CD4-positive, alpha-beta T cell treated with Interleukin-4 for 4 hours (primary cell): Measurements from ENCODE around the gene SNCG.
"Not testable (repeated sequence)": the region's sequence is repeated elsewhere in the genome, so short reads cannot be mapped to it uniquely, and the experiment has no call there.

Source experiments
- DNase-seq: peaks from one replicate; pipeline ENCODE4 v3.0.0-alpha.2; 2020

Gene SNCG

DNA sequence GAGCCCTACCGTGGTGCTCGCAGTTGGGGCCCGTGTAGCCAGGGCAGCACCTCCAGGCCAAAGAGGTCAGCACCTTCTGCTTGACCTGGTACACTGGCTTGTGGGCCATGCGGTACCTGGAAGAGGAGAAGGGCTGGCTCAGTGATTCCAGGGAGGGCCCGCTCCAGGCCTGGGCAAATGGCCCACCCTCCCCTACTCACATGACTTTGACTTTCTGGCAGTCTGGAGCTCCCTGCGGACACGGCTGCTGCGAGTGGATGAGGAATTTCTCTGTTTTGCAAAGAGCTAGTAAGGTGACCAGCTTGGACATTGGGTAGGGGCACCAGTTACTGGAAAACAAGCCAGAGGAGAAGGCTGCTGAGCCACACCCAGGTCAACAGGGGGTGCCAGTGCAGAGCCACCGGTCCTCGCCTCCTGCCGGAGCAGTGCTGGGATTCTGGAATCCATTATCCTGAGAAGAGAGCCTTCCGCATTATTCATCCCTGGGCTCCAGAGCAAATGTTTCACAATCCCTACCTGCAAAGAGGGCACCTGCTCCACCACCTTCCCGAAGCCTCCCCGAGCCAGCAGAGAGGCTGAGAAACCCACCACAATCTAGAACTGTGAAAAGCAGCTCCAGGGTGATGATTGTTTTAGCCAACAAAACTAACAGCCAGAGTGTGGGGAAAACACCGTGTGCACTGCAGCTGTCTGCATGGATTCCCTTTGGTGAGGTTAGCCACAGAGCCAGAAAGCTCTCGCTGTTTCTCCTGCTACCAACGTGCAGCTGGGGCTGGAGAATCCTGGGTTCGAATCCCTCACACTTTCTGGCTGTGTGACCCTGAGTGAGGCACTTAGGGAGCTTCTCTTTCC is 12.8 kb upstream of the SNCG start:
- DNase-seq = no peak

DNA sequence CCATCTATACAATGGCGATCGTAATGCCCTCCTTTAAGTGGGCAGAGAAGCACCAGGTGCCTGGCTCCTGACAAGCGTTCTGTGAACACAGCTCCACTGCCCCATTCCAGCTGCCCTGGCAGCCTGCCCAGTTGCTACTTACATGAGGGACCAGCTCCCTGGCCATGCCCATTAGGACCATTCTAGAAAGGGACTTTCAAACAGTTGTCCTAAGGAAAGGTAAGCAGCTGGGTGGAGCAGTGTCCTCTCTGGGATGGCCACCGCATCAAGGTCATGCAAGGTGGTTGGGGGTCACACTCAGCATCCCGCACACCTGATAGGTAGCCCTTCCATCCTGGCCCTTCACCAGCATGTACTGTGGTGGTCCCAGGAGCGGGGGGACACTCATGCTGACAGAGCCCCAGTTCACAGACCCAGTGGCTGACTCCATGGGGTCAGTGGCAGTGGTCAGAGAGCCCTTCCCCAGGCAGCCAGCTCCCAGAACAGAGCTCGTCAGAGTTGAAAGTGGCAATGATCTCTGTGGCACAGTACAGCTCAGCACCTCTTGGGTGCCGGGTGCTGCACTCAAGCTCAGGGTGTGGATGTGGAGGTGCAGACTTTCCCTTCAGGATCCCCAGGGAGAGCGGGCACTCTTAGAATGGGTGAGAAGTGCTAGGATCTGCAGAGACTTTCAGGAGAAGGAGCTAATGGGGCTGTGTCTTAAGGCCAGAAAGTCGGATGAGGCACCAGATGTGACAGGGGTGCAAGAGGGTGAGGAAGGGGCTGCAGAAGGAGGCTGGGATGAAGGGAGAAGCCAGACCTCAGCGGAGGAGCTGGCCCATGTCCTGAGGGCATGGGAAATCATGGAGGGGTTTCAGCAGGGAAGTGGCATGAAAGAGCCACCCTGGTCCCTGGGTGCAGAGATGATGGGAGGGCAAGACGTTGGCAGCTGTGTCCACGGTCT is 11.9 kb upstream of the SNCG start:
- DNase-seq = no peak

DNA sequence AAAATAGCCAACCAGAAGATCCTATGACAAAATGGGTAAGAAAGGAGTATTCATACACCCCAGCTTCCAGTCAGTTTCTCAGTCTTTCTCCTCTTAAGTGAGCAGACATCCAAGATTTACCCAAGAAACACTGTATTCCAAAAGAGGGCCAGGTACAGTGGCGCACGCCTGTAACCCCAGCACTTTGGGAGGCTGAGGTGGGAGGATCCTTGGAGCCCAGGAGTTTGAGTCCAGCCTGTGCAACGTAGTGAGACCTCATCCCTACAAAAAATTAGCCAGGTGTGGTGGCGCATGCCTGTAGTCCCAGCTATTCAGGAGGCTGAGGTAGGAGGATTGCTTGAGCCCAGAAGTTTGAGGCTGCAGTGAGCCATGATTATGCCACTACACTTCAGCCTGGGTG is 10.6 kb upstream of the SNCG start:
- DNase-seq = not testable (repeated sequence)

DNA sequence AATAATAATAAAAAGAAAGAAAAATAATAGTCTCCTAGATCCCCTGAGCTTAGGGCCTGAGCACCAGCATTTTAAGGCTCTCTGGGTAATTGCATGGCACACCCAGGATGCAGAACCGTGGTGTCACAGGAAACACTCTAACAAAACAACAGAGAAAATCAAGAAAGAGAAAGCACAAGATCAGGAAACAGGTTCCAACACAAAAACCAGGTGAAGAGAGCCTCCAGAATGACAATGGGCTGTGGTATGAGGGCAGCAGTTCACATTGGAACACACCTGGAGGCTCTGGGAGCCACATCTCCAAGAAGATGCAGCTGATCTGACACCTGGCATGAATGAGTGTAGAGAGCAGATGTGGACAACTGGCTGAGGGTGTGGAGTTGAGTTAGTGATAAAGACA is 8.1 kb upstream of the SNCG start:
- peak; percentile 24 for DNase-seq

DNA sequence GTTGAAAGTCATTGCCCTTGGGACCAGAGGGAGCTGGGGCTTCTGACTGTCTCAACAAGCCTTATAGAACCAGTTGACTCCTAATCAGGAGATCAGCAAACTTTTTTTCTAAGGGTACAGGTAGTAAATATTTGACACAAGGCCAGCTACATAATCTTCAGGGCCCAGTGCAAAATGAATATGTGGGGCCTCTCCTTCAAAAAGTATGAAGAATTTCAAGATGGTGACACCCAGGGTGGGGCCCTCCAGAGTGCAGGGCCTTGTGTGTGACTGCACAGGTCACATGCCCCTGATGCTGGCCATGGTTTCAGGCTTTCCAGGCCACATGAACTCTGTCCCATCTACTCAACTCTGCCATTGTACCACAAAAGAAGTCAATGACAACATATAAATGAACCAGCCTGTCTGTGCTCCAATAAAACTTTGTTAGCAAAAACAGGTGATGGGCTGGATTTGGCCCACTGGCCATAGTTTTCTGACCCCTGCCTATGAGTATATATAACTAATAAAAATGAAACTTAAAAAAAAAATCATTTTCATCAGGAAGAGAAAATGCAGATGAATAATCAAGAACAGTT is 7.1 kb upstream of the SNCG start:
- DNase-seq = no peak

DNA sequence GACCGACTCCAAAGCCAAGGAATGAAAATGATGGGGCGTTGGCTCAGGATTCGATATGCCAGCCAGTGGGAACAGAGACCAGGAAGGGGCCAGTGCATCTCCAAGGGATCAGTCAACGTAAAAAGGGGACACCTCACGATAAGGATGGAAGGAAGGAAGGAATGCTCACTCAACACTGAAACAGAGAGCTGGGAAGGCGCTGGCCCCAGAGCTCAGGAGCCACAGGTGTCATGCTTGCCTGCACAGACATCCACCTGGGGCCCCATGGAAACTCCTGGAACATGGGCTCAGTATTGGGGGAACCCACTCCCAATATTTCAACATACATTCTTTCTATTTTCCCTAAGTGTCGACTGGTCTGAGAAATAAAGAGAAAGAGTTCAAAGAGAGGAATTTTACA is 6.3 kb upstream of the SNCG start:
- no peak for DNase-seq

DNA sequence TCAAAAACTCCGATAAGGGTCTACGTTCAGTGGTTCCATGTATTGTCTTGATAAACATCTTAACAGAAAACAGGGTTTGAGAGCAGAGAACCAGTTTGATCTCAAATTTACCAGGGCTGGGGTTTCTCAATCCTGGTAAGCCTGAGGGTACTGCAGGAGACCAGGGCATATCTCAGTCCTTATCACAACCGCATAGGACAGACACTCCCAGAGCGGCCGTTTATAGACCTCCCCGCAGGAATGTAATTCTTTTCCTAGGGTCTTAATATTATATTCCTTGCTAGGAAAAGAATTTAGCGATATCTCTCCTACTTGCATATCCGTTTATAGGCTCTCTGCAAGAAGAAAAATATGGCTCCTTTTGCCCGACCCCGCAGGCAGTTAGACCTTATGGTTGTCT is 5.7 kb upstream of the SNCG start:
- not testable (repeated sequence) for DNase-seq

DNA sequence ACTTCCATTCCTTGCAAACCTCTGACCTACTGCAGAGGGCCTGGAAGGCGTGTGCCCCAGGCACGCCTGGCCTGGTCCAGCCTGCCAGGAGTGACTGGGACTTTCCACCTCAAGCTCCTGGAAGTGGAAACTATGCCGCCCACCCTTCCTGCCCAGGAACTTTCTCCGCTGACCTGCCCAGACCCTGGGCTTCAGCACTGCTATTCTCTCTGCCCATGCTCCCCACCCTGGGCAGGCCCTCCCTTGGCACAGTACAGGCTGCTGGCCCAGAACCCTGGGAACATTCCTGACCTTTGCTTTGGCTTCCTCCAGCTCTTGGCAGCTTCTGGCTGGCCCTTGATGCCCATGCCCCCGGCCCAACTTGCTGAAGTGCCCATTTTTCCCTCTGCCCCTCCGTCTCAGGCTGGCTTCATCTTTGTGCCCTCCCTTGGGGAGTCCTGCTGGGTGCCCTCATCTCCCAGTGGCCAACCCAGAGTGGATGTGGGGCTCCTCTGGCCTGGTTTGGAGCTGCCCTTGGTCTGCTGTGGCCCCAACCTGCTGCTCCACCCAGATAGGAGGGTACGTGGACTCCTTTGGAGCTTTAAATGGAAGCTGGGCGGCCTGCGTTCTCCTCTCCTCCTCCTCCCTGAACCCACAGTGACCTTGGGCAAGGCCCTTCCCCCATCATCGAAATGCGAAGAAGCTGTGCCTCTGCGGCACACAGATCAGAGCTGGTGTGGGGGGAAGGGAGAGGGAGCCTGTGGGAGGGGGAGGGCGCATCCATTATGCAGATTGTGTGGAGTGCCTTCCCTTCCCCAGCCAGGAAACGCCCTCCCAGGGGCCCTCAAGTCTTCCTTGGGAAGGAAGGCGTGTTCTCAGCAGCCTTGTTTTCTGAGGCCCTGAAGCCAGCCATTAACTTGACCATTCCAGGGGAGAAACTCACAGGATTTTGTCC is 4.4 kb upstream of the SNCG start:
- no peak for DNase-seq

DNA sequence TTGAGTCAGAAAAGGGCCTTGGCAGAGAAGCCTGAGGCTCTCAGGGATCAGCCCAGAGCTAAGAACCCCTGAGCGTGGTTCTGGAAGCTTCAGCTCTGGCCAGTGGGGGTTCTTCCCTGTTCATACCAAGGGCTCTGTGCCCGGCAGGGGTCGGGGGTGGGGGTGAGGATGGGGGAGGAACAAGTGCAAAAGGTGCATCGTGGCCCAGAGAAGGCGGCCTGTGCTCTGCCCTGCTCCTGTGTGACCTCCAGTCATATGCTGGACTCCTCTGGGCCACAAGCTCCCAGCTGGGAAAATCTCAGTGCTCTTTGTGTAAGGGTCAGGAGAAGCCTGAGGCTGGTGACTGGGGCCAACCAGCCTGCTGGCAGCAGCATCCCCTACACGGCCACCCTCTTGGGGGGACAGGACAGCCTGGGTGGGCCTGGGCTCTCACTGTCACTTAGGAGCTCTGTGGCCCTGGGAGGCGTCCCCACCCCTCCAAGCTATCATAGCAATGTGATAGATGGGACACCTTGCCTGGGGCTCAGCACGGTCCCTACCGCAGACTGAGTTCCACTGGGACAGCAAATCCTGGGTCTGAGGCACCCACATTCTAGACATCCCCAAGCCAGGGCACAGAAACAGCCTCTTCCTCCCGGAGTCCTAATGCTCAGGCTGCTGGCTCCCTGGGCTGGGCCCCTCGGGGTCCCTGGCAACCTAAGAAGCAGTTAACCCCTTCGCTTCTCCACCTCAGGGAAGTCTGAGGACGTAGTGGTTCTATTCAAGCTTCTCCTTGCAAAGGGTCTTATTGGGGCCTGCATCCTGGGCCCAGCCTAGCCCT is 3.5 kb upstream of the SNCG start:
- no peak for DNase-seq

DNA sequence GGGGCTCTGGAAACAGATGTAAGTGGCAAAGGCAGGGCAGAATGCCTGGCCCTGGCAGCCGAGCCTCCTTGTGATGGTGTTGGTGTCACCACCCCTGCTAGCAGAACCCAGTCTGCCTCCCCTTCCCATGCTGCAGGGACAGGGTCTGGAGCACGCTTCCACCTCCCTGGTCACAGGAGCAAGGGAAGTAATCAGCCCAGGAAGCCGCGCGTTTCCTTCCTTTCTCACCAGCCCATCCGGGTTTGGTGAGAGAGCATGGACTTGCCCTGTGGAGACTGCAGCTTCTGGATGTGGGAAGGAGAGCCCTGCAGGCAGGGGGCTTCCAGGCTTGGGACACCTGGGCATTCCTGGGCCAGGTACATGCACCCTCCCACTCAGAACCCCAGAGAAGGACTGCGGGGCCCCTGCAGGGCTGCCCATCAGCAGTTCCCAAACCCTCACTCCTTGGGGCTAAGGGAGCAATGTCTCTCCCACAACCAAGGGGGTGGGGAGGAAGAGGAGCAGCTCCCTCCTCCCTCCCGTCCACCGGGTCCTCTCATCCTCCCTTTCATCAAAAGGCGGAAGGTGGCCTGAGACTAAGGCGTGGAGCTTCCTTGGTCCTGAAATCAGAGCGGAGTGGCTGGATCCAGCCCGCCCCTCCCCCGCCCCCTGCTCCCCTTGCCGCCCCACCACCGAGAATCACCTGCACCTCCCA is 2.8 kb upstream of the SNCG start:
- DNase-seq = no peak

DNA sequence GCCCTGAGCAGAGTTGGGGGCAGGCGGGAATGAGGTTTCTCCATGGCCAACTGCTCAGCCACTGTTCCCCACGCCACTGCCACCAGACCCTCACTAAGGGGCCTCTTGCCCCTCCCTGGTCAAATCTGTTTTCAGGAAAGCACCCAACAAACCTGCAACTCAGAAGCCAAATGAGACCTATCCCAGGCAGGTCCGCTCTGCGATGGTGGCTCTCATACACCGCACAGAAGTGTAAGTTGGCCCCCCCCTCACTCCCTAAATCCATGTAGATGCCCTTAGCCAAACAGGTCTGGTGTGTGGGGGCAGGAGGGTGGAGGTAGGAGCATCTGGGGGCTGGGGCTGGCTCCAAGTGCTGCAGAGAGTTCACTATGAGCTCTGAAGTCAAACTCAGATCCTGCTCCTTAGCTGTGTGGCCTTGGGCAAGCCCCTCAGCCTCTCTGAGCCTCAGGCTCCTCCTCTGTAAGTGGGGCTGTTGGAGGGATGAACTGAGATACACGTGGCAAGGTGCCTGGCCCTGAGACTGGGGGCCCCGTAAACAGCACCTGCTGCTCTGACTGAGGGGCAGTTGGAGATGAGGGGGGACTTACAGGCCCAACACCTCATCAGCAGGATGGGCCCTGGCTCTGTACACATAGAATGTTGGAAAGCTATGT is 2.1 kb upstream of the SNCG start:
- no peak for DNase-seq

DNA sequence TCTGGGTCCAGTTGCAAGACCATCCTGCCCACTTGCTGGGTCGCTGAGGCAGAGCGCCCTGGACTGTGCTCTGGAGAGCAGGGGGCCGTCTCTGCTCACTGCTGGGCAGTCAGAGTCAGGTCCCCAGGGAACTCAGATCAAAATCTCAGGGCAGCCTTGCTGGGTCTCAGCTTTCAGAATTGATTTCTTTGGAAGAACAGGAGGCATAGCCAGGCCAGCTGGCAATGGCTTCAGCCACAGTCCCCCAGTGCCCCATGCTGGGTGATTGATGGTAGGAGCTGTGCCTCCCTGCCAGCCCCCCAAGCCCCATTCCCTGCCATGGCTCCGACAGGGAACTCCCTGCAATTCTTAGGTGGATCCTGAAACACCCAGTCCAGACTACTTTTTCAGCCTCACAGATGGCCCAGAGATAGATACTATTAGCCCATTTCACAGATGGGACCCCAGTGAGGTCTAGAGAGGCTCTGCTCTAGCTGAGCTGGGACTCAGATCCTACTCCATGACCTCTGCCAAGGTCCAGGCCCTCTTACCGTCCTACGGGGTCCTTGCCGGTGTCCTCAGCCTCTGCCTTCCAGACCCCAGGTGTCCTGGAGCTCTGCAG is 1.5 kb upstream of the SNCG start:
- no peak for DNase-seq

DNA sequence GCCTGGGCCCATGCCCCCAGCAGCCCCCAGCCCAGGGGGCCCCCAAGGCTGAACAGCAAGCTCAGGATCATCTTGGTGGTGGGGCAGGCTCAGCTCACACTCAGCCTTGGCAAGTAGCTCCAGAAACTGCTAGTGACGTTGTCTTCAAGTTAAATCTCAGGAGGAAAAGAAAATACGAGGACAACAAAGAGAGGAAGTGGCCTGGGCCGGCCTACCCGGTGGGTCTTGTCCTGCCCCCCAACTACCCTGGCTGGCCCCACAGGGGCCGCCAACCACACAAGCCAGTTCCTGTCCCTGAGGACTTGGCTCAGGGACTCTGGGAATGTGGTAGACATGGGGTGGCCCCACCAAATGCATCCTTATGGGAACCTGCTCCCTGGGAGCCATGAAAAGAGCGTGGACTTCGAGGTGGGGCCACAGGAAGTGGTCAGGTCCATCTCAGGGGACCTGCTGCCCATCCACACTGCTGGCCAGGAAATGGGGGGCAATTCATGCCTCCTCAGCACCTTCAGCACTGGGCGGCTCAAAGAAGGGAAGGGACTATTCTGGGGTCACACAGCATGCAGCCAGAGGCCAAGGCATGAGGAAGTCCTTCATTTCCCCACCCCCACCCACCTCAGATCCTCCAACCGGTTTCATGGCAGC is 806 bp upstream of the SNCG start, which contains the start of gene MMRN2:
Gene MMRN2, minus strand, starts transcription at position 145 of the 645 bp plus-strand sequence. Its CDS starts 74 bp downstream, at position 71.
- no peak for DNase-seq

DNA sequence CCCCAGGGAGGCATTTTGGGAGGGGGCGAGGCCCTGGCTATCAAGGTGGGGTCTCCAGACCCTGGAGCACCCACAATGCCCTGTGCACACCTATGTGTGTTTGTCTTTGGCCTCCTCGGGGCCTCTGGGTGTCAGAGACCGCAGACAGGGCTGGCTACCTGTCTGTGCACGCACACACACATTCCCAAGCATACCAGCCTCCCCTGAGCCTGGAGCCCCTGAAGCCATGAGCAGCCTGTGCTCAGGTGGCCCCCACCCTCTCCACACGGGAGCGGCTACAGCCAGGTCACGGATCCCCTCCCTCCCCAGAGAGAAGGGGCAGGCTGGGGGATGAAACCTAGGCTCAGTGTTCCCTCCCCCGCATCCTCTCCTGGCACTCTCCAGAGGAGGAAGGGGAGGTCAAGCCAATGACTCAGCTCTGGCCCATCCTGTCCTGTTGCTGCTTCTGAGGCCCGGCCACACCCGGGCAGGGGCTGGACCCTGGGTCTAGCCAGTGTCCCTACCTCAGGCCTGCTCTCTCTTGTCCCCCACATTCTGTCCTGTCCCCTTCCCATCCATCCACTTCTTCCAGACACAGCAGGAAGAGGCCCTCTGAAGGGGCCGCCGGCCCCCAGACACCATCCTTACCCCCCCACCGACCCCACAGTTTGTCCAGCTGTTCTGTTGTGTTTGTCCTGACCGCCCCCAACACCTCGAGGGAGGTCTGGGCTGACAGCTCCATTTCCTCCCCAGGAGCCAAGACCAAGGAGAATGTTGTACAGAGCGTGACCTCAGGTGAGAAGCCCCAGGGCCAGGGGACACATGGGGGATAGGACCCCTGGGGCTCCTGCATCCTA is 720 bp downstream of the SNCG start:
- no peak for DNase-seq

DNA sequence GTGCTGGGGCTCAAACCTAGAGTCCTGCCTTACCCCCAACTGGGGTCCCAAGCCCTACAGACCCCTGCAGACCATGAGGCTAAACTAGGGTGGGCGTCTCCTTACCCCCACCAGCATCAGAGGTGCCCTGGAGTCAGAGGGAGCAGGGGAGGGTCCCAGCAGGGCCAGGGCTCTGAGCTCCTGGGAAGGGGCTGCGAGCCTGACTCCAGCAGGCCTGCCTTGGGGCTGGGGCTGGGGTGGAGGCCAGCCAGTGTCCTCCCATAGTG is 1.3 kb downstream of the SNCG start:
- no peak for DNase-seq

DNA sequence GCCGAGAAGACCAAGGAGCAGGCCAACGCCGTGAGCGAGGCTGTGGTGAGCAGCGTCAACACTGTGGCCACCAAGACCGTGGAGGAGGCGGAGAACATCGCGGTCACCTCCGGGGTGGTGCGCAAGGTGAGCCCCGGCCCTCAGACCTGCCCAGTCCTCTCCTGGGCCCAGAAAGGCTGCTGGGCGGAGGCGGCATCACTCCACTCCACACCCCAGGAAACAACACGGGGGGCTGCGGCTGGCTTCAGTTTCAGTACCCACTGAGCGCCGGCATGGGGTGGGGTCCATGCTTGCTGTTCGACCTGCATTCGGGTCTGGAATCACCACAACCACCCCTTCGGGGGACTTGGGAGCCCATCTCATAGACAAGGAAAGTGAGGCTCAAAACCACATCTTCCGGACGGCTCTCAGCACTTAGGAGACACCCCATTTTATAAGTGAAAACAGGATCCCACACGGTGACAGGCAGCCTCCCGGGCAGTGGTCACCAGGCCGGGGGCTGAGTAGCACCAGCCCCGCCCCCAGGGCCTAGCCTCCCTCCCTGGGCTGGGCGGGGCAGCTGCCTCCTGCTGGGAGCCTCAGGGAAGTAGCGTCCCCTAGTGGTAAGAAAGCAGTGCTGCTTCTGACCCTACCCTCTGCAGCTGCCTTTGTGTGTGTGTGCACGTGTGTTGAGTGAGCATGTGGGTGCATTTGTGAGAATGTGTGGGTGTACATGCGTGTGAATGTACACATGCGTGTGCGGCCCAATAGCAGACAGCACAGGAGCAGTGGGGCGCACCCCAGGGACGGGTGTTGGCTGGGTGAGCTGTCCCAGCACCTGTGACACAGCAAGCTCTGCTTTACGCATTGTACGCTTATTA is 1.8 kb downstream of the SNCG start:
- peak; percentile 33 for DNase-seq

DNA sequence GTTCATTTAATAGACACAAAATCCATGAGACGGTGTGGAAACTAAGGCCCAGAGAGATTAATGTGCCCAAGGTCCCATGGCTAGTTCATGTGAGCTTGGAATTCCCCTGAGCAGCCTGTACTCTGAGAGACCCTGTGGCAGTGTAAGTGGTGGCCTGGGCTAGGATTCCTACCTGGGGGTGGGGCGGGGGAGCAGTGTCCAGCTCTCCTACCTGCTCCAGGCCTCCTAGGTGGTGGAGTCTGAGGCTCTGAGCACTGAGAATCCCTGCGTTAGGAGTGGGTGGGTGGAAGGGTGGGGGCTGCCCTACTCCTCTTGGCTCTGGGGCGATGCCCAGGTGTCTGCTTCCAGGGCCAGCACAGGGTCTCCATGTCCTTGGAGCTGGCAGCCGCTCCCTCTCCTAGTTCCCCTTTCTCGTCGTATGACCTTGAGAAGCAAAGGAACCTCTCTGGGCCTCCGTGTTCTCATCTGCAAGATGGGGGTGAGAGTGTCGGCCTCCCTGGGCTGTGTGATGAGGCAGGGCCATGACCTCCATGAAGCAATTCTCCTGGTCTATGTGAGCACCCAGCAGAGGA is 2.5 kb downstream of the SNCG start:
- DNase-seq = no peak
